HCT116 (cell line): Measurements from ENCODE around the gene CIB1. TPM values are rescaled to one million over a fixed set of nuclear protein-coding genes. Genes with fewer than 3 reads are reported as not detected.

ENCODE experiments used
- ATAC-seq: fragments of 200-7000 bp; cut with Tn5 transposase; 2 replicates; pipeline ENCODE4 v1.9.1; 2020; ENCODE audit warnings: mild to moderate bottlenecking, moderate library complexity
- BruUV-seq: library from RNA; stranded (reverse); fragments of 400-500 nt; replicated peaks from 2 replicates; lab custom pipeline; 2021; lab: Mats Ljungman, UMichigan
- CTCF ChIA-PET: fragments of 300-600 bp; sonication (Branson Sonifier 250); formaldehyde crosslinking; loops from one replicate; lab custom pipeline; 2021; ENCODE audit warnings: antibody characterized with exemption; lab: Charles Lee
- POLR2A ChIA-PET: fragments of 300-600, 350-600 bp; sonication (Branson Sonifier 250); formaldehyde crosslinking; loops from one replicate; lab custom pipeline; 2021; ENCODE audit warnings: antibody characterized with exemption; lab: Charles Lee
- RAD21 ChIA-PET, 2 experiments: fragments of 300-600 bp; sonication (Branson Sonifier 250); formaldehyde crosslinking; loops; one replicate each; lab custom pipeline; 2023; ENCODE audit warnings: low total read pairs in 2 of 2; ENCODE audit not compliant: uncharacterized antibody in 2 of 2, unreplicated experiment in 2 of 2, low non-redundant PET in 1 of 2; lab: Charles Lee
- DNase-seq: peaks from one replicate; pipeline ENCODE4 v3.0.0-alpha.2; 2010; ENCODE audit warnings: low read depth, low spot score
- H2AFZ ChIP-seq: fragments of 200-600 bp; shearing (Covaris generic), sonication (generic); 2 replicates; pipeline ENCODE4 v1.6.1; 2017; ENCODE audit warnings: low read depth, mixed run types, mixed read lengths, antibody characterized with exemption, low read length; ENCODE audit not compliant: poor library complexity, severe bottlenecking
- H3K27ac ChIP-seq: 2 replicates; pipeline ENCODE4 v1.5.1; 2012; ENCODE audit warnings: low read depth, low read length
- H3K27me3 ChIP-seq: fragments of 200-600 bp; sonication (generic); 2 replicates; pipeline ENCODE4 v1.6.1; 2016; ENCODE audit warnings: mixed run types, low read length, mixed read lengths; ENCODE audit not compliant: insufficient read depth
- H3K36me3 ChIP-seq, 2 experiments: fragments of 200-500 bp in 1 of 2; fragments of 200-600 bp in 1 of 2; sonication (Bioruptor generic) in 1 of 2; sonication (generic) in 1 of 2; 2 replicates each; pipeline versions ENCODE4 v1.5.1 to v1.6.1; 2014 to 2016; ENCODE audit warnings: low read length in 2 of 2, inconsistent platforms in 1 of 2, mixed read lengths in 1 of 2, mixed run types in 1 of 2; ENCODE audit not compliant: insufficient read depth in 2 of 2, control insufficient read depth in 1 of 2
- H3K4me1 ChIP-seq, 2 experiments: fragments of 200-600 bp in 1 of 2; sonication (generic) in 1 of 2; 2 replicates each; pipeline versions ENCODE4 v1.5.1 to v1.6.1; 2012 to 2017; ENCODE audit warnings: low read length in 2 of 2, inconsistent platforms in 1 of 2, mild to moderate bottlenecking in 1 of 2, mixed read lengths in 1 of 2, mixed run types in 1 of 2, moderate library complexity in 1 of 2; ENCODE audit not compliant: insufficient read depth in 2 of 2, control insufficient read depth in 1 of 2
- H3K4me2 ChIP-seq: fragments of 200-600 bp; sonication (generic); 2 replicates; pipeline ENCODE4 v1.6.1; 2017; ENCODE audit warnings: mixed run types, low read length, mixed read lengths
- H3K4me3 ChIP-seq, 2 experiments: fragments of 200-600 bp in 1 of 2; sonication (generic) in 1 of 2; replicated peaks in 1 of 2; 2 replicates each; pipeline ENCODE4 v1.5.1; 2011 to 2016; ENCODE audit warnings: low read length in 2 of 2, control low read depth in 1 of 2, low read depth in 1 of 2, mild to moderate bottlenecking in 1 of 2, mixed read lengths in 1 of 2, mixed run types in 1 of 2
- H3K79me2 ChIP-seq: fragments of 200-600 bp; sonication (generic); 2 replicates; pipeline ENCODE4 v1.6.1; 2017; ENCODE audit warnings: mild to moderate bottlenecking, mixed run types, low read length, moderate library complexity, mixed read lengths; ENCODE audit not compliant: insufficient read depth
- H3K9ac ChIP-seq: fragments of 200-600 bp; sonication (generic); 2 replicates; pipeline ENCODE4 v1.6.1; 2016; ENCODE audit warnings: low read length, mixed read lengths
- H3K9me2 ChIP-seq: fragments of 200-600 bp; sonication (generic), shearing (Covaris generic); 2 replicates; pipeline ENCODE4 v1.6.1; 2017; ENCODE audit warnings: mixed run types, mild to moderate bottlenecking, moderate library complexity; ENCODE audit not compliant: insufficient read depth
- H3K9me3 ChIP-seq, 2 experiments: fragments of 200-500 bp in 1 of 2; fragments of 200-600 bp in 1 of 2; sonication (Bioruptor generic) in 1 of 2; sonication (generic) in 1 of 2; 2 replicates each; pipeline ENCODE4 v1.6.1; 2014 to 2017; ENCODE audit warnings: low read length in 2 of 2, mixed read lengths in 2 of 2, inconsistent platforms in 1 of 2, low read depth in 1 of 2, mild to moderate bottlenecking in 1 of 2, mixed run types in 1 of 2, moderate library complexity in 1 of 2; ENCODE audit not compliant: control insufficient read depth in 1 of 2, insufficient read depth in 1 of 2
- H4K20me1 ChIP-seq: fragments of 200-600 bp; sonication (generic), shearing (Covaris generic); 2 replicates; pipeline ENCODE4 v1.6.1; 2017; ENCODE audit warnings: mixed run types, mild to moderate bottlenecking, moderate library complexity; ENCODE audit not compliant: insufficient read depth
- CBX3 ChIP-seq: IDR thresholded peaks from 2 replicates; pipeline ENCODE4 v1.6.1; 2012; ENCODE audit warnings: low read depth
- CTCF ChIP-seq, 3 experiments: fragments of 200-600 bp in 1 of 3; sonication (generic) in 1 of 3; IDR thresholded peaks in 2 of 3; conservative IDR thresholded peaks in 1 of 3; 2 replicates each; pipeline ENCODE4 v1.5.1; 2012 to 2017; ENCODE audit warnings: low read depth in 2 of 3, low read length in 2 of 3, antibody characterized with exemption in 1 of 3, borderline replicate concordance in 1 of 3, control low read depth in 1 of 3, mild to moderate bottlenecking in 1 of 3, mixed read lengths in 1 of 3, mixed run types in 1 of 3, moderate library complexity in 1 of 3; ENCODE audit not compliant: insufficient read depth in 1 of 3
- ELF1 ChIP-seq: IDR thresholded peaks from 2 replicates; pipeline ENCODE4 v1.6.1; 2012; ENCODE audit warnings: low read depth, borderline replicate concordance
- POLR2A ChIP-seq: IDR thresholded peaks from 2 replicates; pipeline ENCODE4 v1.7.0; 2011; ENCODE audit warnings: borderline replicate concordance; ENCODE audit not compliant: insufficient read depth, insufficient read length; ENCODE audit errors: extremely low read depth
- POLR2AphosphoS5 ChIP-seq: IDR thresholded peaks from 2 replicates; pipeline ENCODE4 v1.6.1; 2011; ENCODE audit warnings: mild to moderate bottlenecking, low read depth, low read length, moderate library complexity
- SP1 ChIP-seq: IDR thresholded peaks from 2 replicates; pipeline ENCODE4 v1.6.1; 2012; ENCODE audit warnings: low read depth
- TCF7L2 ChIP-seq: IDR thresholded peaks from 2 replicates; pipeline ENCODE4 v1.7.0; 2011; ENCODE audit warnings: borderline replicate concordance, inconsistent platforms; ENCODE audit not compliant: insufficient read depth, insufficient read length; ENCODE audit errors: extremely low read depth
- intact Hi-C: fragments of 100-400 bp; cut with micrococcal nuclease; formaldehyde crosslinking; loops from 2 replicates; pipeline ENCODE4 v1.10.0; 2022
- total RNA-seq: library from RNA; stranded (reverse); gene quantifications from one replicate; pipeline ENCODE4 v1.2.1, GENCODE V29; 2021; ENCODE audit not compliant: unreplicated experiment

The CIB1 gene
- total RNA-seq, 1 experiment from 2014 or later: 92.7 TPM

GRCh38 chr15:90217671-90218394 lies 15.9 kb downstream of the CIB1 start:
- peaks cover 57% of the 10 kb centered on the region for H3K79me2 ChIP-seq
- no peak overlapping the region for H3K27ac ChIP-seq

More at GRCh38 chr15:90217671-90218394, 15.9 kb downstream of the CIB1 start:
- intact Hi-C loops: loop anchor here (10.0 kb wide), 1 partner anchor 473 kb away; no protein-coding TSS in a partner anchor
- BruUV-seq: no TSS peak
- Histone ChIP-seq H3K9me2 (no peaks in the 10 kb centered on the region), H3K4me2 (no peak overlapping the region), H2AFZ (no peak overlapping the region), H3K9me3 (no peaks in the 10 kb centered on the region), H3K27me3 (no peaks in the 10 kb centered on the region), H3K9ac (no peak overlapping the region), H3K4me3 (no peak overlapping the region), H3K36me3 (peaks cover 8 to 11% of the 10 kb centered on the region in 2 experiments; a peak in 2 of 4 replicates), H3K4me1 (peaks cover 23 to 42% of the 10 kb centered on the region in 2 experiments), H4K20me1 (no peaks in the 10 kb centered on the region)
- ChIA-PET CTCF (interaction anchor here (1.0 kb wide), 1 partner anchor 16 kb away, joined by 3 read pairs; the partner anchor contains the start of gene GDPGP1), POLR2A (no interaction called here), RAD21 (no interaction called here)
- ATAC-seq (no peak), DNase-seq (no peak)
- TF ChIP-seq TCF7L2: no peak
- no peak for TF ChIP-seq SP1
- no peak for TF ChIP-seq CBX3
- TF ChIP-seq CTCF (IDR thresholded peaks at IDR 0.05 in 2 of 3, conservative IDR thresholded peaks at IDR 0.05 in 1 of 3; ENCODE audit: borderline replicate concordance in 1 of 3, insufficient read depth in 1 of 3, low read depth in 2 of 3, low read length in 2 of 3): no peak
- TF ChIP-seq ELF1: no peak
- no peak; the same call in 1 of the 2 replicates for TF ChIP-seq POLR2AphosphoS5
- no peak for TF ChIP-seq POLR2A
